HepG2 (cell line): ENCODE results near the gene ACAP3. TPM values are rescaled to one million over a fixed set of nuclear protein-coding genes. Genes with fewer than 3 reads are reported as not detected.

ENCODE experiments used
- AKNA ChIP-seq: sonication (generic); formaldehyde crosslinking; IDR thresholded peaks from 2 replicates; pipeline ENCODE4 v1.4.0; 2020; ENCODE audit warnings: missing genetic modification reagents, borderline replicate concordance
- DRAP1 ChIP-seq: IDR thresholded peaks from 2 replicates; pipeline ENCODE4 v1.6.1; 2016; ENCODE audit warnings: missing genetic modification reagents, missing compliant biosample characterization
- GATAD1 ChIP-seq: IDR thresholded peaks from 2 replicates; pipeline ENCODE4 v1.6.1; 2016; ENCODE audit warnings: missing genetic modification reagents, missing compliant biosample characterization
- GFI1 ChIP-seq: sonication (generic); formaldehyde crosslinking; IDR thresholded peaks from 2 replicates; pipeline ENCODE4 v1.5.0; 2020; ENCODE audit warnings: missing genetic modification reagents, mild to moderate bottlenecking, borderline replicate concordance
- GPBP1L1 ChIP-seq: sonication (generic); formaldehyde crosslinking; IDR thresholded peaks from 2 replicates; pipeline ENCODE4 v1.5.0; 2020; ENCODE audit warnings: mild to moderate bottlenecking, missing genetic modification reagents
- GRHL1 ChIP-seq: sonication (generic); formaldehyde crosslinking; conservative IDR thresholded peaks from 2 replicates; pipeline ENCODE4 v1.8.0; 2022; ENCODE audit warnings: missing genetic modification reagents
- MLLT10 ChIP-seq: sonication (generic); formaldehyde crosslinking; IDR thresholded peaks from 2 replicates; pipeline ENCODE4 v1.4.0; 2020; ENCODE audit warnings: missing genetic modification reagents
- RAD21 ChIP-seq: fragments of 450-650 bp; formaldehyde crosslinking; IDR thresholded peaks from 2 replicates; pipeline ENCODE4 v1.5.0; 2020; ENCODE audit warnings: mild to moderate bottlenecking
- RELA ChIP-seq: sonication (generic); formaldehyde crosslinking; IDR thresholded peaks from 2 replicates; pipeline ENCODE4 v1.4.0; 2020; ENCODE audit warnings: missing genetic modification reagents
- ZFP37 ChIP-seq: sonication (generic); formaldehyde crosslinking; IDR thresholded peaks from 2 replicates; pipeline ENCODE4 v1.4.0; 2020; ENCODE audit warnings: missing genetic modification reagents, borderline replicate concordance
- ZNF333 ChIP-seq: sonication (generic); formaldehyde crosslinking; IDR thresholded peaks from 2 replicates; pipeline ENCODE4 v1.4.0; 2020; ENCODE audit warnings: mild to moderate bottlenecking, missing genetic modification reagents, borderline replicate concordance
- polyA plus RNA-seq, 8 experiments: library from polyadenylated mRNA; depleted of rRNA in 3 of 8; stranded (reverse) in 7 of 8; unstranded in 1 of 8; fragments of >200 nt; fragmentation: Illumina TruSeq in 4 of 8; extraction: Trizol in 4 of 8; gene quantifications; 2 replicates each; pipeline versions ENCODE4 v1.2.1 to v1.2.3, GENCODE V29; 2011 to 2016; ENCODE audit warnings: low read depth in 4 of 8, missing spikeins in 1 of 8, mixed read lengths in 1 of 8; ENCODE audit not compliant: insufficient read depth in 1 of 8
- total RNA-seq, 5 experiments: library from RNA; depleted of rRNA; stranded (reverse); fragments of >200 nt; fragmentation: Illumina TruSeq; extraction: Trizol; gene quantifications; 2 replicates each; pipeline ENCODE4 v1.2.3, GENCODE V29; 2016; ENCODE audit warnings: low read depth in 1 of 5
- TF ChIP-seq, protein P1 (sequence below): sonication (generic); formaldehyde crosslinking; IDR thresholded peaks from 2 replicates; pipeline ENCODE4 v1.8.0; 2022; ENCODE audit warnings: mild to moderate bottlenecking, missing genetic modification reagents; ENCODE audit not compliant: insufficient replicate concordance

Gene ACAP3
- total and polyA plus RNA-seq, 2 of the 13 experiments (the other 11 are each of a cell fraction or from before 2014, with no cell fraction given): 29.4 to 50.8 TPM

DNA sequence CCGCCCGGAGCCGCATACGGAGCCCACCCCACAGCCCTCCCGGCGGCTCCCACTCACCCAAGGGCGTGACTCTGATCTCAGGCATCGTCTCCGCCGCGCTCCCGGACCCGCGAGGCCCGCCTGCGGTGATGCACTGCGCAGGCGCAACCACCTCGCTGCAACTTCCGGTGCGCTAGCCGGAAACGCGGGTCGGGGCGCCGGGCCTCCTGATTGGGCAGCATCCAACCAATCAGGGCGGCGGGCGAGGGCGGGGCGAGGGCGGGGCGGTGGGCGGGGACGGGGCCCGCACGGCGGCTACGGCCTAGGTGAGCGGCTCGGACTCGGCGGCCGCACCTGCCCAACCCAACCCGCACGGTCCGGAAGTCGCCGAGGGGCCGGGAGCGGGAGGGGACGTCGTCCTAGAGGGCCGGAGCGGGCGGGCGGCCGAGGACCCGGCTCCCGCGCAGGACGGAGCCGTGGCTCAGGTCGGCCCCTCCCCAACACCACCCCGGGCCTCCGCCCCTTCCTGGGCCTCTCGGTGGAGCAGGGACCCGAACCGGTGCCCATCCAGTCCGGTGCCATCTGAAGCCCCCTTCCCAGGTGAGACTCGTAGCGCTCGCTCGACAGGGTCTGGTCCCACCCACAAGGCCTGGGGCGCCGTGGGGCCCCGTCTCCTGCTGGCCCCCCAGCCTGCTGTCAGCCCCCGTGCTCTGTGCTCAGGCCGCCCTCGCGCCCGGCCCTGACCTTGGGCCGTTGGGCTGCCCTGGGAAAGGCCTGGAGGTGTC lies 17.0 kb upstream of the ACAP3 start, which contains the start of the genes CPTP and INTS11 (continued):
- TF ChIP-seq, protein P1, sequence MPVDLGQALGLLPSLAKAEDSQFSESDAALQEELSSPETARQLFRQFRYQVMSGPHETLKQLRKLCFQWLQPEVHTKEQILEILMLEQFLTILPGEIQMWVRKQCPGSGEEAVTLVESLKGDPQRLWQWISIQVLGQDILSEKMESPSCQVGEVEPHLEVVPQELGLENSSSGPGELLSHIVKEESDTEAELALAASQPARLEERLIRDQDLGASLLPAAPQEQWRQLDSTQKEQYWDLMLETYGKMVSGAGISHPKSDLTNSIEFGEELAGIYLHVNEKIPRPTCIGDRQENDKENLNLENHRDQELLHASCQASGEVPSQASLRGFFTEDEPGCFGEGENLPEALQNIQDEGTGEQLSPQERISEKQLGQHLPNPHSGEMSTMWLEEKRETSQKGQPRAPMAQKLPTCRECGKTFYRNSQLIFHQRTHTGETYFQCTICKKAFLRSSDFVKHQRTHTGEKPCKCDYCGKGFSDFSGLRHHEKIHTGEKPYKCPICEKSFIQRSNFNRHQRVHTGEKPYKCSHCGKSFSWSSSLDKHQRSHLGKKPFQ (CRISPR knock-in tag): peak; percentile 50
- TF ChIP-seq RELA (CRISPR knock-in tag): no peak
- peak; percentile 86 for TF ChIP-seq ZNF333 (CRISPR knock-in tag)
- TF ChIP-seq ZFP37 (CRISPR knock-in tag): no peak
- no peak for TF ChIP-seq AKNA (CRISPR knock-in tag)
- TF ChIP-seq GATAD1 (CRISPR knock-in tag): peak; percentile 91
- TF ChIP-seq GRHL1 (CRISPR knock-in tag): no peak
- TF ChIP-seq RAD21 (CRISPR knock-in tag): no peak
- TF ChIP-seq MLLT10: no peak
- TF ChIP-seq GFI1 (CRISPR knock-in tag): no peak
- no peak for TF ChIP-seq DRAP1 (CRISPR knock-in tag)
- TF ChIP-seq GPBP1L1: no peak
